HG03066 (cell line): ENCODE results near the gene SPDYE4.

Source experiments
- ATAC-seq: cut with Tn5 transposase; IDR thresholded peaks from one replicate; pipeline ENCODE4 v1.9.1; 2021; ENCODE audit warnings: low read depth; ENCODE audit not compliant: unreplicated experiment

The SPDYE4 gene

GRCh38 chr17:8785547-8786413 lies 27.4 kb upstream of the SPDYE4 start:
- no peak for ATAC-seq

DNA sequence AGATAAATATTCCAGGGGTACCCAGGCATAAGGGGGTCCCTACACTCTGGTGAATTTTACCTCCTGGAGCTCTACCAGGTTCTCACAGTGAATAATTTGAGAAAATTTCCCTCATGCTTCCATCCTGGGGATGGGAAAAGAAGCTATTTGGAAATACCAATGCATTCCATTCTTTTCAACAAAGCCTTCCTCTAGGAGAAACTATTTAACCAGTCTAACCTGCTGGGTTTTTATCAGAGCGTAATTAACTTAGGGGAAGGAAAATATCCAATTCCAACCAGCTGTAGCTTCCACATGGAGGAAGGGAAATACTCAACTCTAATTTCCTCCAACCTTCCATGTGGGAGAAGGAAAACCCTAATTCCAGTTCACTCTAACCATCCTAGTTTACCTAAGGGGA lies 23.8 kb upstream of the SPDYE4 start:
- ATAC-seq: no peak

- no peak for ATAC-seq
Measured at GRCh38 chr17:8781776-8782175, 23.4 kb upstream of the SPDYE4 start.

GRCh38 chr17:8776881-8777280 lies 18.5 kb upstream of the SPDYE4 start:
- no peak for ATAC-seq

GRCh38 chr17:8776248-8776647 lies 17.9 kb upstream of the SPDYE4 start:
- no peak for ATAC-seq

DNA sequence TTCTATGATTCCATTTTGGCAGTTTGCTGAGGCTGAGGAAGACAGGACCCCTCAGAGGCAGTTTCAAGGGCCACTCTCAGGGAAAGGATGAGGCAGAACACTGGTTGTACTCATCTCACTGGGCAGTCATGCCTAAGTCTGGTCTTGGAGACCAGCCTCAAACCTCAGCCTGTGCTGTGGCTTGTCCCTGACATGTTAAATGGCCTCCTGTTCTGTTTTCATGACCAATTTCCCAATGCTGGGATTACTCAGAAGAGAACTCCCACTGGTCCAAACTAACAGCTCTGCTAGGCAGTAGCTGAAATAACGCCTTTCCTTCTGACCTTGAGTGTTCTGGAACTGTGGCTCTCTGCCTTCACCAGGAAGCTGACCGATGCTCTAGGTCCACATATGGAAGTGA lies 8.4 kb upstream of the SPDYE4 start:
- no peak for ATAC-seq

GRCh38 chr17:8762012-8762411 lies 3.7 kb upstream of the SPDYE4 start:
- no peak for ATAC-seq

GRCh38 chr17:8757189-8757588 lies 1.2 kb downstream of the SPDYE4 start:
- no peak for ATAC-seq

DNA sequence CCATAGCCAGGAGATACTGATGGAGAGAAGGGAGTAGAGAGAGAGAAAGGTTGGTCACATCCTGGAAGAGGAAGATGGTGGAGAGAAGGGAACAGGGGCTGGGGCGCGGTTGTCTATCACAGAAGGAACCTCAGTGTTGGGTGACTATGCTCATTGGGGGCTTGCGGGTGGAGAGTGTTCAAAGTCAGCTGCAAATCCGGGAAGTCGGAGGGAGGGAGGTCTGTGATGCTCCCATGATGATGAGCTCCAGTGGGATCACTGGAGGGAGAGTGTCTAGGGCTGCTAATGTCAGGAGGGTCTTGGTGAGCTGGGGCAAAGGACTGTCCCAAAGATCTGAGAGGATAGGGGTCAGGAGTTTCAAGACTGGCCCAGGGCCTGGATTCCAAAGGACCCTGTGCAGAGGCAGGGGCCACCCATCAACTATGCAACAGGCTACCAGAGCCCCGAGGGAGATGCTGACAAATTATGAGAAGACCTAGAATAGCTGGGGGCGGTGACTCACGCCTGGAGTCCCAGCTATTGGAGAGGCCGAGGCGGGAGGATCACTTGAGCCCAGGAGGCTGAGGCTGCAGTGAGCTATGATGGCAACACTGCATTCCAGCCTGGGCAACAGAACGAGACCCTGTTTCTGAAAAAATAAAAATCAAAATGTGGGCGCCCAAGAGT lies 2.6 kb downstream of the SPDYE4 start:
- no peak for ATAC-seq

DNA sequence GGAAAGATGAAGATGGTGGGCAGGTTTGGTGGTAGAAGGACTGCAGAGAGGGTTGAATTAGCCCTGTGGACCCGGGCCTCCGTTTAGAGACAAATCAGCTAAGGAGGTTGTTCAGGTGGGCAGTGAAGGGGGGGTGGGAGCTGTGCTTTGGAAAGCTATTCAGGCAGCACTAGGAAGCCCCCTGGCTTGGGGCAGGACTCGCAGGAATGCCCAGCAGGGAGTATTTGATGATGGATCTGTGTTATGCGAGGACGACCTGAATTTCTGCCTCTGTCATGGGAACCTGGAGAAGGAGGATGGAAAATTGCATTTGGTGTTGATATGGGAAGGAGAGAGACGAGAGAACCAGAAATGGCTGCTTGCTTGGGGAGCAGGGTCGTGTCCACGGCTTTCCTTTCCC lies 3.5 kb downstream of the SPDYE4 start:
- no peak for ATAC-seq

DNA sequence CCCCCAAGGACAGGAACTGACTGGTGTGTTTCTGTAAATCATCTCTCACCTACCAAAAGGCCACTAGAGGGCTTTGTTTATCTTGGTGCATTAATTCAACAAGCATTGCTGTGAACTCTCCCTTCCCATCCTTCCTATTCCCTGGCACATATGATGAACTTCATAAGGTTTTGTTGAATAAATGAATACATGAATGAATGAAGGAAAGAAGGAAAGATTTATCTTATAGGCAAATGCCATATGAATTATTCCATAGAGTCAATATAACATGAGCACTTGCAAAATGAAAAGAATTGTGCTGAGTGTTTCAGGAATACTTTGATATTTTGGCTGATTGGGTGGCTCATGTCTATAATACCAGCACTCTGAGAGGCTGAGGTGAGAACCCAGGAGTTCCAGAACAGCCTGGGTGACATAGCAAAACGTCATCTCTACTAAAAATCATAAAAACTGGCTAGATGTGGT lies 4.3 kb downstream of the SPDYE4 start:
- ATAC-seq: no peak

GRCh38 chr17:8753136-8753975 lies 5.0 kb downstream of the SPDYE4 start:
- ATAC-seq: no peak

GRCh38 chr17:8749616-8750015 lies 8.7 kb downstream of the SPDYE4 start:
- ATAC-seq: no peak

DNA sequence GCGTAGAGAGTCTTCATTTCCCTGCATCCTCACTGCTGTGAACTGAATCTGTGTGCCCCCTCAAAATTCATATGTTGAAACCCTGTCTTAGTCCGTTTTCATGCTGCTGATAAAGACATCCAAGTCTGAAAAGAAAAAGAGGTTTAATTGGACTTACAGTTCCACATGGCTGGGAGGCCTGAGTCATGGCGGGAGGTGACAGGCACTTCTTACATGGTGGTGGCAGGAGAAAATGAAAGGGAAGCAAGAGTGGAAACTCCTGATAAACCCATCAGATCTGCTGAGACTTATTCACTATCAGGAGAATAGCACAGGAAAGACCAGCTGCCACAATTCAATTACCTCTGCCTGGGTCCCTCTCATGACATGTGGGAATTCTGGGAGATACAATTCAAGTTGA lies 10.6 kb downstream of the SPDYE4 start:
- no peak for ATAC-seq

DNA sequence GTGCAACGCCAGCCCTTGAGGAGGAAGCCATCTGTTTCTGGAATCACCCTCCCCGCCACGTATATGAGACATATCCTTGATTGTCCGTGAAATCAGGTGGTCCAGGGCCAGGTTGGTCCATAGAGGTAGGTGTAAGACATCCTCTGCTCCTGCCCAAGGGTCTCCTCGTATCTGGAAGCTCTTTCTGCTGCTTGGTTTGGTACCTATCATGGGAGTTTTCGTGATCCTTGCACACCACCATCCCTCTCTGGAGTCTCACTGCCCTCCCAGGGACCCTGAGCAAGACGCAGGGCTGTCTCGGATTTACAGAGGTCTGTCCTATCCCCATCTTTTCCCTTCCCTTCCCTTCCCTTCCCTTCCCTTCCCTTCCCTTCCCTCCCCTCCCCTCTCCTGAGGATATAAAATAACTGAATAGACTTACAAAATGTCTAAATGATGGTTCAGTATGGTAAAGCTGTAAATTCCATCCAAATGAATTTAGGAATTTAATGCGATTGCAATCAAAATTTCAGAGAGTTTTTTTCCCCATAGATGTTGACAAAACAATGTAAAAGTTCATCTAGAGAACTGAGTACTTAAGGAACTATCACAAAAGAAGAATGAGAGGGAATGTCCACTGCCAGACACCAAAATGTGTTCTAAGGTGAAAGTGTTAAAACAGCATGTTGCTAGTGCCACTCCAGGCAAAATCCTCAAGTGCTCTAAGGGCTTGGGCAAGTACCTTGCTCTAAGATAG lies 11.7 kb downstream of the SPDYE4 start:
- no peak for ATAC-seq

- ATAC-seq: no peak
Measured at GRCh38 chr17:8745586-8746500, 12.5 kb downstream of the SPDYE4 start.

GRCh38 chr17:8744086-8744785 lies 14.1 kb downstream of the SPDYE4 start:
- no peak for ATAC-seq

GRCh38 chr17:8742819-8743218 lies 15.5 kb downstream of the SPDYE4 start:
- ATAC-seq: no peak

- no peak for ATAC-seq
Measured at GRCh38 chr17:8742274-8742673, 16.1 kb downstream of the SPDYE4 start.
